Osteoblast (primary cell): ENCODE results near the gene CARD11. TPM values are rescaled to one million over a fixed set of nuclear protein-coding genes. Genes with fewer than 3 reads are reported as not detected.

Source experiments
- DNase-seq: peaks from one replicate; pipeline ENCODE4 v3.0.0; 2011; ENCODE audit warnings: low spot score, mixed read lengths; ENCODE audit not compliant: insufficient read length; ENCODE audit errors: missing footprints
- H2AFZ ChIP-seq: 2 replicates; pipeline ENCODE4 v1.6.0; 2011; ENCODE audit warnings: mild to moderate bottlenecking, low read length
- H3K27ac ChIP-seq: 2 replicates; pipeline ENCODE4 v1.5.1; 2011; ENCODE audit warnings: mild to moderate bottlenecking, low read depth, low read length, moderate library complexity
- H3K27me3 ChIP-seq: 2 replicates; pipeline ENCODE4 v1.6.0; 2012; ENCODE audit warnings: mild to moderate bottlenecking, control low read depth, inconsistent platforms, low read length, moderate library complexity; ENCODE audit not compliant: insufficient read depth
- H3K36me3 ChIP-seq: 2 replicates; pipeline ENCODE4 v1.5.1; 2011; ENCODE audit warnings: mild to moderate bottlenecking, low read length, control low read depth, moderate library complexity; ENCODE audit not compliant: insufficient read depth
- H3K4me1 ChIP-seq: 2 replicates; pipeline ENCODE4 v1.5.1; 2011; ENCODE audit warnings: mild to moderate bottlenecking, low read length, control low read depth, moderate library complexity; ENCODE audit not compliant: insufficient read depth
- H3K4me2 ChIP-seq: 2 replicates; pipeline ENCODE4 v1.6.0; 2011; ENCODE audit warnings: mild to moderate bottlenecking, low read length; ENCODE audit not compliant: insufficient read depth
- H3K4me3 ChIP-seq: fragments of 200-600 bp; sonication (generic); 3 replicates; pipeline ENCODE4 v1.5.1; 2012; ENCODE audit warnings: mild to moderate bottlenecking, low read length, inconsistent platforms; ENCODE audit not compliant: insufficient read depth
- H3K79me2 ChIP-seq: 2 replicates; pipeline ENCODE4 v1.6.0; 2012; ENCODE audit warnings: mild to moderate bottlenecking, low read length, control low read depth, inconsistent platforms; ENCODE audit not compliant: insufficient read depth
- H3K9me3 ChIP-seq: 2 replicates; pipeline ENCODE4 v1.5.1; 2011; ENCODE audit warnings: low read depth, low read length, control low read depth
- H4K20me1 ChIP-seq: 2 replicates; pipeline ENCODE4 v1.6.0; 2012; ENCODE audit warnings: mild to moderate bottlenecking, low read length, control low read depth; ENCODE audit not compliant: insufficient read depth
- CTCF ChIP-seq: IDR thresholded peaks from 2 replicates; pipeline ENCODE4 v1.5.1; 2011; ENCODE audit warnings: mild to moderate bottlenecking, low read depth, low read length, moderate library complexity; ENCODE audit errors: extremely low read depth
- total RNA-seq: library from RNA; depleted of rRNA; stranded (reverse); fragments of >200 nt; gene quantifications from 2 replicates; pipeline ENCODE4 v1.2.3, GENCODE V29; 2012

CARD11 gene
- total RNA-seq: under 0.01 TPM in 1 of 2 replicates, not detected in the other

- H3K27ac ChIP-seq: no peak within 1 kb of the TSS
- DNase-seq: no peak
- H3K4me2 ChIP-seq: no peak within 1 kb of the TSS
- no peak within 1 kb of the TSS for H2AFZ ChIP-seq
- TF ChIP-seq CTCF: no peak
- H3K4me1 ChIP-seq: no peaks in the 10 kb centered on the region
- H4K20me1 ChIP-seq: no peaks in the 10 kb centered on the region
- H3K4me3 ChIP-seq: no peak within 1 kb of the TSS
- H3K36me3 ChIP-seq: no peaks in the 10 kb centered on the region
- no peaks in the 10 kb centered on the region for H3K9me3 ChIP-seq
- no peaks in the 10 kb centered on the region for H3K27me3 ChIP-seq
- no peaks in the 10 kb centered on the region for H3K79me2 ChIP-seq
Observed at GRCh38 chr7:3043544-3044371, at the start of gene CARD11. Gene CARD11 (minus strand): TSS chr7:3043867. CDS start chr7:2958506, 85,361 bp downstream.

GRCh38 chr7:3092468-3092867, 48.8 kb upstream of the CARD11 start:
- H3K4me3 ChIP-seq: no peak overlapping the region
- no peaks in the 10 kb centered on the region for H4K20me1 ChIP-seq
- H3K4me2 ChIP-seq: no peak overlapping the region
- no peaks in the 10 kb centered on the region for H3K79me2 ChIP-seq
- H2AFZ ChIP-seq: no peak overlapping the region
- no peaks in the 10 kb centered on the region for H3K4me1 ChIP-seq
- H3K36me3 ChIP-seq: no peaks in the 10 kb centered on the region
- no peaks in the 10 kb centered on the region for H3K9me3 ChIP-seq
- TF ChIP-seq CTCF: no peak
- H3K27me3 ChIP-seq: no peaks in the 10 kb centered on the region
- no peak overlapping the region for H3K27ac ChIP-seq
- no peak for DNase-seq

- TF ChIP-seq CTCF: no peak
- Histone ChIP-seq H3K27me3 (no peaks in the 10 kb centered on the region), H3K79me2 (no peaks in the 10 kb centered on the region), H3K9me3 (no peaks in the 10 kb centered on the region), H3K4me2 (no peak overlapping the region), H3K4me3 (no peak overlapping the region), H3K4me1 (no peaks in the 10 kb centered on the region), H3K36me3 (no peaks in the 10 kb centered on the region), H2AFZ (no peak overlapping the region), H4K20me1 (no peaks in the 10 kb centered on the region), H3K27ac (no peak overlapping the region)
- no peak for DNase-seq
Observed at GRCh38 chr7:3091631-3092030, 48.0 kb upstream of the CARD11 start.

DNA sequence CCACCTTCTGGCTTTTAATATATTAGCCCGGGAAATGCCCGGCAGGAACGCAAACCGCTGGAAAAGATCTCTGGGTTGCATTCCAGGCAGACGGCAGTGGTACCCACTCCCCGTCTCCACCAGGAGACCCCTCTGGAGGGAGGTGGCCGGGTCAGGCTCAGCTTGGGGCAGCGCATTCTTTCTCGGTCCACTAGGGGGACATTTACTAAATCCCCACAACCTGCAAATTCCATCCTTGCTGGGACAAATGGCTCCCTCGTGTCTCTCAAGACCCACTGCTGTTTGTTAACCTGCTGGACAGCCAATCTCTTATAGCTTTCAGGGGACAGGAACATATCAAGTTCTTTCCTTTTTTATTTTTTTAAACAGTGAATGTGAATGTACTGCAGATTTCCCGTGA, 45.8 kb upstream of the CARD11 start:
- no peaks in the 10 kb centered on the region for H3K4me1 ChIP-seq
- DNase-seq: no peak
- H3K36me3 ChIP-seq: no peaks in the 10 kb centered on the region
- no peak overlapping the region for H3K4me2 ChIP-seq
- peak; percentile 22 for TF ChIP-seq CTCF
- no peaks in the 10 kb centered on the region for H3K9me3 ChIP-seq
- no peaks in the 10 kb centered on the region for H4K20me1 ChIP-seq
- no peaks in the 10 kb centered on the region for H3K27me3 ChIP-seq
- no peak overlapping the region for H2AFZ ChIP-seq
- no peak overlapping the region for H3K4me3 ChIP-seq
- no peak overlapping the region for H3K27ac ChIP-seq
- H3K79me2 ChIP-seq: no peaks in the 10 kb centered on the region
